HG03439 (cell line): ENCODE results near the gene CNTNAP2.

Experiments used
- ATAC-seq: cut with Tn5 transposase; IDR thresholded peaks from one replicate; pipeline ENCODE4 v1.9.1; 2021; ENCODE audit warnings: mild to moderate bottlenecking, moderate library complexity; ENCODE audit not compliant: unreplicated experiment

Gene CNTNAP2

GRCh38 chr7:148210804-148211325, 2094.3 kb downstream of the CNTNAP2 start:
- no peak for ATAC-seq

- no peak for ATAC-seq
Measured at GRCh38 chr7:148211740-148212151, 2095.1 kb downstream of the CNTNAP2 start.

GRCh38 chr7:148212731-148213130, 2096.1 kb downstream of the CNTNAP2 start:
- ATAC-seq, result no peak

GRCh38 chr7:148214101-148214500, 2097.5 kb downstream of the CNTNAP2 start:
- ATAC-seq, result no peak

GRCh38 chr7:148218603-148219002, 2102.0 kb downstream of the CNTNAP2 start:
- no peak for ATAC-seq

- ATAC-seq, result no peak
Measured at GRCh38 chr7:148222721-148223120, 2106.1 kb downstream of the CNTNAP2 start.

GRCh38 chr7:148223160-148223559, 2106.6 kb downstream of the CNTNAP2 start:
- ATAC-seq, result no peak

- no peak for ATAC-seq
Measured at GRCh38 chr7:148223738-148224137, 2107.1 kb downstream of the CNTNAP2 start.

- no peak for ATAC-seq
Measured at GRCh38 chr7:148230296-148230695, 2113.7 kb downstream of the CNTNAP2 start.

- ATAC-seq, result no peak
Measured at GRCh38 chr7:148230883-148231282, 2114.3 kb downstream of the CNTNAP2 start.

- no peak for ATAC-seq
Measured at GRCh38 chr7:148232784-148233183, 2116.2 kb downstream of the CNTNAP2 start.

- ATAC-seq, result no peak
Measured at GRCh38 chr7:148234715-148235114, 2118.1 kb downstream of the CNTNAP2 start.

GRCh38 chr7:148238761-148239325, 2122.2 kb downstream of the CNTNAP2 start:
- no peak for ATAC-seq

- peak; percentile 11 for ATAC-seq
Measured at GRCh38 chr7:148241700-148242293, 2125.2 kb downstream of the CNTNAP2 start.

GRCh38 chr7:148242294-148242821, 2125.8 kb downstream of the CNTNAP2 start:
- ATAC-seq, result peak; percentile 77

GRCh38 chr7:148245381-148245780, 2128.8 kb downstream of the CNTNAP2 start:
- no peak for ATAC-seq

- ATAC-seq, result peak; percentile 95
Measured at GRCh38 chr7:148253629-148254028, 2137.0 kb downstream of the CNTNAP2 start.

GRCh38 chr7:148255333-148255732, 2138.7 kb downstream of the CNTNAP2 start:
- no peak for ATAC-seq

- no peak for ATAC-seq
Measured at GRCh38 chr7:148256433-148256832, 2139.8 kb downstream of the CNTNAP2 start.

GRCh38 chr7:148260599-148260998, 2144.0 kb downstream of the CNTNAP2 start:
- no peak for ATAC-seq

GRCh38 chr7:148261523-148261922, 2144.9 kb downstream of the CNTNAP2 start:
- no peak for ATAC-seq

- ATAC-seq, result no peak
Measured at GRCh38 chr7:148261996-148262688, 2145.5 kb downstream of the CNTNAP2 start.
